KMS-11 (cell line): ENCODE data around the gene AMER2.

ENCODE experiments used
- H2AFZ ChIP-seq: fragments of 200-600 bp; sonication (generic); 2 replicates; pipeline ENCODE4 v1.6.1; 2016; ENCODE audit warnings: antibody characterized with exemption, mixed run types, low read depth
- H3K27ac ChIP-seq: fragments of 200-600 bp; sonication (generic); 2 replicates; pipeline ENCODE4 v1.6.1; 2016; ENCODE audit warnings: mild to moderate bottlenecking, mixed run types
- H3K27me3 ChIP-seq: fragments of 200-600 bp; sonication (generic); 2 replicates; pipeline ENCODE4 v1.6.1; 2017; ENCODE audit warnings: mild to moderate bottlenecking, low read depth, mixed run types, moderate library complexity; ENCODE audit not compliant: insufficient read depth
- H3K36me3 ChIP-seq: fragments of 200-600 bp; sonication (generic); 2 replicates; pipeline ENCODE4 v1.6.1; 2017; ENCODE audit warnings: mild to moderate bottlenecking, mixed run types; ENCODE audit not compliant: insufficient read depth
- H3K4me1 ChIP-seq: fragments of 200-600 bp; sonication (generic); 2 replicates; pipeline ENCODE4 v1.6.1; 2016; ENCODE audit warnings: mild to moderate bottlenecking, low read depth, mixed run types; ENCODE audit not compliant: poor library complexity, severe bottlenecking
- H3K4me2 ChIP-seq: fragments of 200-600 bp; sonication (generic); 2 replicates; pipeline ENCODE4 v1.7.0; 2016; ENCODE audit warnings: mild to moderate bottlenecking, mixed run types
- H3K4me3 ChIP-seq: fragments of 200-600 bp; sonication (generic); IDR thresholded peaks from 2 replicates; pipeline ENCODE4 v1.6.1; 2017; ENCODE audit warnings: low read depth, low read length, mixed read lengths; ENCODE audit not compliant: insufficient read depth
- H3K79me2 ChIP-seq: fragments of 200-600 bp; sonication (generic); 2 replicates; pipeline ENCODE4 v1.6.1; 2016; ENCODE audit warnings: low read depth, mixed run types; ENCODE audit not compliant: insufficient read depth
- H3K9ac ChIP-seq: fragments of 200-600 bp; sonication (generic); 2 replicates; pipeline ENCODE4 v1.6.1; 2016; ENCODE audit warnings: mild to moderate bottlenecking, mixed run types
- H4K20me1 ChIP-seq: fragments of 200-600 bp; sonication (generic); 2 replicates; pipeline ENCODE4 v1.6.1; 2016; ENCODE audit warnings: mild to moderate bottlenecking, mixed run types; ENCODE audit not compliant: insufficient read depth
- CTCF ChIP-seq: fragments of 200-600 bp; sonication (generic); conservative IDR thresholded peaks from 2 replicates; pipeline ENCODE4 v1.6.1; 2017; ENCODE audit warnings: low read depth, mild to moderate bottlenecking, antibody characterized with exemption, low read length, moderate library complexity, mixed read lengths

The AMER2 gene

GRCh38 chr13:25180775-25181537 is 8.9 kb upstream of the AMER2 start:
- peak overlapping the region; percentile 58 for H3K4me2 ChIP-seq
- no peaks in the 10 kb centered on the region for H4K20me1 ChIP-seq
- H3K4me3 ChIP-seq = no peak overlapping the region
- peak overlapping the region; percentile 75 for H3K27ac ChIP-seq
- H3K36me3 ChIP-seq = no peaks in the 10 kb centered on the region
- H2AFZ ChIP-seq = peak overlapping the region; percentile 57; the same call in 1 of the 2 replicates
- no peak for TF ChIP-seq CTCF
- H3K27me3 ChIP-seq = no peaks in the 10 kb centered on the region
- H3K4me1 ChIP-seq = peaks cover 36% of the 10 kb centered on the region
- H3K9ac ChIP-seq = peak overlapping the region; percentile 33; the same call in 1 of the 2 replicates
- no peaks in the 10 kb centered on the region for H3K79me2 ChIP-seq

GRCh38 chr13:25179832-25180774 is 8.0 kb upstream of the AMER2 start:
- no peak overlapping the region for H3K4me3 ChIP-seq
- H4K20me1 ChIP-seq = no peaks in the 10 kb centered on the region
- no peak for TF ChIP-seq CTCF
- H3K36me3 ChIP-seq = no peaks in the 10 kb centered on the region
- H3K4me2 ChIP-seq = peak overlapping the region; percentile 58
- peak overlapping the region; percentile 57; the same call in 1 of the 2 replicates for H2AFZ ChIP-seq
- H3K27ac ChIP-seq = peak overlapping the region; percentile 75
- H3K27me3 ChIP-seq = no peaks in the 10 kb centered on the region
- H3K4me1 ChIP-seq = peaks cover 36% of the 10 kb centered on the region
- H3K9ac ChIP-seq = peak overlapping the region; percentile 33; the same call in 1 of the 2 replicates
- no peaks in the 10 kb centered on the region for H3K79me2 ChIP-seq

- no peak overlapping the region for H3K9ac ChIP-seq
- no peak overlapping the region for H3K4me2 ChIP-seq
- no peak for TF ChIP-seq CTCF
- H3K79me2 ChIP-seq = no peaks in the 10 kb centered on the region
- H4K20me1 ChIP-seq = no peaks in the 10 kb centered on the region
- H3K36me3 ChIP-seq = no peaks in the 10 kb centered on the region
- no peaks in the 10 kb centered on the region for H3K27me3 ChIP-seq
- H3K27ac ChIP-seq = no peak overlapping the region
- no peak overlapping the region for H2AFZ ChIP-seq
- H3K4me3 ChIP-seq = no peak overlapping the region
- peaks cover 36% of the 10 kb centered on the region for H3K4me1 ChIP-seq
Measured at GRCh38 chr13:25179011-25179410, 6.9 kb upstream of the AMER2 start.

GRCh38 chr13:25178070-25178469 is 6.0 kb upstream of the AMER2 start:
- H3K4me3 ChIP-seq = no peak overlapping the region
- no peaks in the 10 kb centered on the region for H3K79me2 ChIP-seq
- peaks cover 36% of the 10 kb centered on the region for H3K4me1 ChIP-seq
- H3K9ac ChIP-seq = no peak overlapping the region
- H3K36me3 ChIP-seq = no peaks in the 10 kb centered on the region
- H3K4me2 ChIP-seq = no peak overlapping the region
- TF ChIP-seq CTCF = no peak
- no peak overlapping the region for H3K27ac ChIP-seq
- no peak overlapping the region for H2AFZ ChIP-seq
- H3K27me3 ChIP-seq = no peaks in the 10 kb centered on the region
- no peaks in the 10 kb centered on the region for H4K20me1 ChIP-seq
